Measurements from ENCODE around the gene WFIKKN2. TPM values are rescaled to one million over a fixed set of nuclear protein-coding genes. Genes with fewer than 3 reads are reported as not detected.

The WFIKKN2 gene
- total RNA-seq, 1 experiment from 2014 or later = 0.11 TPM

- ChIA-PET CTCF (interaction anchor here (1.5 to 2.3 kb wide), 2 partner anchors 14 to 44 kb away, joined by 8 to 9 read pairs; no protein-coding TSS in a partner anchor), POLR2A (no interaction called here)
- Mint-ChIP-seq H3K27ac (peak overlapping the region; percentile 83), H3K4me3 (no peak overlapping the region), H3K4me1 (peaks cover 18% of the 10 kb centered on the region), H3K36me3 (no peaks in the 10 kb centered on the region), H3K27me3 (ENCODE audit: low read depth) (no peaks in the 10 kb centered on the region), H3K9me3 (no peaks in the 10 kb centered on the region)
- DNase-seq (ENCODE audit: low spot score) (no peak), ATAC-seq (no peak)
- TF ChIP-seq, protein P1, sequence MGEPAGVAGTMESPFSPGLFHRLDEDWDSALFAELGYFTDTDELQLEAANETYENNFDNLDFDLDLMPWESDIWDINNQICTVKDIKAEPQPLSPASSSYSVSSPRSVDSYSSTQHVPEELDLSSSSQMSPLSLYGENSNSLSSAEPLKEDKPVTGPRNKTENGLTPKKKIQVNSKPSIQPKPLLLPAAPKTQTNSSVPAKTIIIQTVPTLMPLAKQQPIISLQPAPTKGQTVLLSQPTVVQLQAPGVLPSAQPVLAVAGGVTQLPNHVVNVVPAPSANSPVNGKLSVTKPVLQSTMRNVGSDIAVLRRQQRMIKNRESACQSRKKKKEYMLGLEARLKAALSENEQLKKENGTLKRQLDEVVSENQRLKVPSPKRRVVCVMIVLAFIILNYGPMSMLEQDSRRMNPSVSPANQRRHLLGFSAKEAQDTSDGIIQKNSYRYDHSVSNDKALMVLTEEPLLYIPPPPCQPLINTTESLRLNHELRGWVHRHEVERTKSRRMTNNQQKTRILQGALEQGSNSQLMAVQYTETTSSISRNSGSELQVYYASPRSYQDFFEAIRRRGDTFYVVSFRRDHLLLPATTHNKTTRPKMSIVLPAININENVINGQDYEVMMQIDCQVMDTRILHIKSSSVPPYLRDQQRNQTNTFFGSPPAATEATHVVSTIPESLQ (CRISPR knock-in tag; IDR thresholded peaks at IDR 0.05) = no peak
- no peak for TF ChIP-seq RORB (CRISPR knock-in tag; IDR thresholded peaks at IDR 0.05)
- no peak for TF ChIP-seq ZSCAN18 (CRISPR knock-in tag; IDR thresholded peaks at IDR 0.05)
- no peak for TF ChIP-seq SP1 (CRISPR knock-in tag; conservative IDR thresholded peaks at IDR 0.05)
- TF ChIP-seq MYBL2 (CRISPR knock-in tag; IDR thresholded peaks at IDR 0.05) = no peak
- TF ChIP-seq KAT7 (CRISPR knock-in tag; IDR thresholded peaks at IDR 0.05; ENCODE audit: borderline replicate concordance) = no peak
- TF ChIP-seq, protein P2, sequence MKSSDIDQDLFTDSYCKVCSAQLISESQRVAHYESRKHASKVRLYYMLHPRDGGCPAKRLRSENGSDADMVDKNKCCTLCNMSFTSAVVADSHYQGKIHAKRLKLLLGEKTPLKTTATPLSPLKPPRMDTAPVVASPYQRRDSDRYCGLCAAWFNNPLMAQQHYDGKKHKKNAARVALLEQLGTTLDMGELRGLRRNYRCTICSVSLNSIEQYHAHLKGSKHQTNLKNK (CRISPR knock-in tag; IDR thresholded peaks at IDR 0.05) = no peak
- TF ChIP-seq FOXP1 (CRISPR knock-in tag; IDR thresholded peaks at IDR 0.05; ENCODE audit: borderline replicate concordance) = no peak
- TF ChIP-seq CREB1 (CRISPR knock-in tag; IDR thresholded peaks at IDR 0.05) = no peak
- no peak for TF ChIP-seq NR2C2 (CRISPR knock-in tag; IDR thresholded peaks at IDR 0.05)
- no peak for TF ChIP-seq ZNF232 (CRISPR knock-in tag; IDR thresholded peaks at IDR 0.05)
- no peak for TF ChIP-seq STAT6 (CRISPR knock-in tag; conservative IDR thresholded peaks at IDR 0.05; ENCODE audit: low read depth)
- TF ChIP-seq ZNF423 (CRISPR knock-in tag; IDR thresholded peaks at IDR 0.05) = no peak
- TF ChIP-seq IRF1 (CRISPR knock-in tag; IDR thresholded peaks at IDR 0.05) = no peak
- no peak for TF ChIP-seq AR (CRISPR knock-in tag; IDR thresholded peaks at IDR 0.05)
- no peak for TF ChIP-seq ZNF281 (CRISPR knock-in tag; IDR thresholded peaks at IDR 0.05)
These were observed 38.1 kb upstream of the WFIKKN2 start for GRCh38 chr17:50797135-50797810.
